K562 (cell line): ENCODE measurements around the gene MEX3A. TPM values are rescaled to one million over a fixed set of nuclear protein-coding genes. Genes with fewer than 3 reads are reported as not detected.

Experiments used
- ARID2 ChIP-seq: fragments of 450-650 bp; IDR thresholded peaks from 2 replicates; pipeline ENCODE4 v1.6.1; 2017; ENCODE audit warnings: antibody characterized with exemption, mild to moderate bottlenecking
- EGR1 ChIP-seq: fragments of 450-650 bp; conservative IDR thresholded peaks from 2 replicates; pipeline ENCODE4 v1.6.1; 2017; ENCODE audit warnings: mild to moderate bottlenecking
- HMBOX1 ChIP-seq: sonication (generic); IDR thresholded peaks from 2 replicates; pipeline ENCODE4 v1.6.1; 2016
- HNRNPH1 ChIP-seq: fragments of 200-400 bp; formaldehyde crosslinking; optimal IDR thresholded peaks from 2 replicates; pipeline ENCODE3; 2017; ENCODE audit warnings: low read depth, mild to moderate bottlenecking, low read length, moderate library complexity
- JUN ChIP-seq, 2 experiments: sonication (generic) in 1 of 2; formaldehyde crosslinking in 1 of 2; IDR thresholded peaks; 2 replicates each; pipeline versions ENCODE4 v1.6.1 to v1.8.0; 2012 to 2022; ENCODE audit warnings: borderline replicate concordance in 2 of 2, mild to moderate bottlenecking in 2 of 2, improper control_type of control experiment in 1 of 2, low read depth in 1 of 2, low read length in 1 of 2, missing genetic modification reagents in 1 of 2
- KLF1 ChIP-seq: fragments of 450-650 bp; IDR thresholded peaks from 2 replicates; pipeline ENCODE4 v1.6.1; 2016; ENCODE audit warnings: missing genetic modification characterization, missing compliant biosample characterization
- NEUROD1 ChIP-seq: fragments of 150-350 bp; IDR thresholded peaks from 2 replicates; pipeline ENCODE4 v1.6.1; 2014; ENCODE audit warnings: borderline replicate concordance, low read length, low read depth; ENCODE audit not compliant: partially characterized antibody
- NR2C2 ChIP-seq, 2 experiments: fragments of 200-800 bp in 1 of 2; sonication (Bioruptor generic) in 1 of 2; sonication (generic) in 1 of 2; formaldehyde crosslinking in 1 of 2; IDR thresholded peaks; 2 replicates each; pipeline versions ENCODE4 v1.6.1 to v1.8.0; 2016 to 2022; ENCODE audit warnings: mild to moderate bottlenecking in 1 of 2, missing compliant biosample characterization in 1 of 2, missing genetic modification characterization in 1 of 2, missing genetic modification reagents in 1 of 2
- PHB ChIP-seq: fragments of 250-450 bp; sonication (Bioruptor Pico); IDR thresholded peaks from 2 replicates; pipeline ENCODE4 v1.5.0; 2021
- SUPT5H ChIP-seq: fragments of 450-650 bp; IDR thresholded peaks from 2 replicates; pipeline ENCODE4 v1.6.1; 2016
- YY1 ChIP-seq, 3 experiments: IDR thresholded peaks; 2 replicates each; pipeline ENCODE4 v1.6.1; 2011; ENCODE audit warnings: low read length in 2 of 3, mild to moderate bottlenecking in 2 of 3, moderate library complexity in 2 of 3, borderline replicate concordance in 1 of 3, control low read depth in 1 of 3, low read depth in 1 of 3; ENCODE audit not compliant: insufficient read depth in 3 of 3, insufficient replicate concordance in 2 of 3, control insufficient read depth in 1 of 3, insufficient read length in 1 of 3; ENCODE audit errors: extremely low read depth in 1 of 3
- ZBED1 ChIP-seq: IDR thresholded peaks from 2 replicates; pipeline ENCODE4 v1.6.1; 2014
- ZNF263 ChIP-seq: sonication (generic); formaldehyde crosslinking; IDR thresholded peaks from 2 replicates; pipeline ENCODE4 v1.8.0; 2022; ENCODE audit warnings: mild to moderate bottlenecking, missing genetic modification reagents, borderline replicate concordance
- ZNF347 ChIP-seq: fragments of 450-650 bp; formaldehyde crosslinking; IDR thresholded peaks from 2 replicates; pipeline ENCODE4 v1.4.0; 2020; ENCODE audit warnings: low read depth, mild to moderate bottlenecking, moderate library complexity
- polyA plus RNA-seq, 8 experiments: library from polyadenylated mRNA; depleted of rRNA in 4 of 8; stranded (reverse) in 5 of 8; unstranded in 3 of 8; fragments of >200 nt; fragmentation: Nextera tagmentation in 2 of 8; fragmentation: Illumina TruSeq in 1 of 8; extraction: Ambion mirVana in 2 of 8; extraction: Trizol in 1 of 8; gene quantifications; 2 replicates each; pipeline versions ENCODE4 v1.2.1 to v1.2.3, GENCODE V29; 2011 to 2014; ENCODE audit warnings: inconsistent platforms in 1 of 8, missing spikeins in 1 of 8
- total RNA-seq, 7 experiments: library from RNA; depleted of rRNA in 6 of 7; stranded (reverse); fragments of >200 nt in 6 of 7; fragmentation: Illumina TruSeq in 2 of 7; extraction: Trizol in 2 of 7; gene quantifications; 2 replicates each; pipeline versions ENCODE4 v1.2.1 to v1.2.3, GENCODE V29; 2011 to 2021; ENCODE audit warnings: low replicate concordance in 1 of 7
- TF ChIP-seq, protein P1 (sequence below), 3 experiments: IDR thresholded peaks in 2 of 3; conservative IDR thresholded peaks in 1 of 3; 2 replicates each; pipeline ENCODE4 v1.5.1; 2011 to 2012; ENCODE audit warnings: low read length in 3 of 3, mild to moderate bottlenecking in 3 of 3, control low read depth in 2 of 3, improper control_type of control experiment in 1 of 3, inconsistent platforms in 1 of 3, low read depth in 1 of 3, mixed read lengths in 1 of 3, moderate library complexity in 1 of 3; ENCODE audit not compliant: insufficient read depth in 2 of 3
- TF ChIP-seq, protein P2 (sequence below), 2 experiments: fragments of 450-650 bp; IDR thresholded peaks; 2 replicates each; pipeline ENCODE4 v1.6.1; 2016

The MEX3A gene
- total and polyA plus RNA-seq, 9 of the 15 experiments (the other 6 are each of a cell fraction or from before 2014, with no cell fraction given): 0.36 to 13.7 (median 5.2) TPM

DNA sequence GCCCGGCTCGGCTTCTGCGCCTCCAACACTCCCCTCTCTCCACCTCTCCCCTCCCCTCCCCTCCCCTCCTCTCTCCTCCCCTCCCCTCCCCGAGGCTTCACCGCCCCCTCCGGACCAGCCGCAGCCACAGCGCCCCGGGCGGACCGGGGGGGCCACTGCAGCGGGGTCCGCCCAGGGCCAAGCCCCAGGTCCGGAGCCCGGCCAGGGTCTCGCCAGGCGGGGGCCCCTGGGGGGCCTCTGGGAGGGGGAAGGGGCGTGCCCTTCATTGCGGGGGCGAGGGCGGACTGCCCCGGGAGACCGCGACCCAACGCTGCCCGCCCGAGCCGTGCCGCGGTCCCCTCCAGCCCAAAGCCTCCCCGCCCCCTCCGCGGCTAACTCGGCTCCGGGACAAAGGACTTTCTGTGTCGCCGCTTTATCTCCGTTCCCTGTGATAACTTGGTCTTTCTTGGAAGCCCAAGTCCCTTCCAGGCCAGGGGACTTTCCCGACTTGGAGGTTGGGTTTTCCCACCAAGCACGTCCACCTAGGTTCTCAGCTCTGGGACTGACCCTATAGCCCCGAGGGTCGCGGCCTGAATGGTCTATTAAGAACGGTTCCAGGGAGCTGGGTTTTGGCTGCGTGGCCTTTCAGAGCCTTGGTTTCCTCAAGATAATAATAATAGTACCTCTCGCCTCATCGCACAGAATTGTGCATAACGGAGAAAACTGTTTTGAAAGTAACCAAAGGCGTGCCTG lies 28.3 kb downstream of the MEX3A start, which contains the start of gene UBQLN4 (continued):
- TF ChIP-seq, protein P1, sequence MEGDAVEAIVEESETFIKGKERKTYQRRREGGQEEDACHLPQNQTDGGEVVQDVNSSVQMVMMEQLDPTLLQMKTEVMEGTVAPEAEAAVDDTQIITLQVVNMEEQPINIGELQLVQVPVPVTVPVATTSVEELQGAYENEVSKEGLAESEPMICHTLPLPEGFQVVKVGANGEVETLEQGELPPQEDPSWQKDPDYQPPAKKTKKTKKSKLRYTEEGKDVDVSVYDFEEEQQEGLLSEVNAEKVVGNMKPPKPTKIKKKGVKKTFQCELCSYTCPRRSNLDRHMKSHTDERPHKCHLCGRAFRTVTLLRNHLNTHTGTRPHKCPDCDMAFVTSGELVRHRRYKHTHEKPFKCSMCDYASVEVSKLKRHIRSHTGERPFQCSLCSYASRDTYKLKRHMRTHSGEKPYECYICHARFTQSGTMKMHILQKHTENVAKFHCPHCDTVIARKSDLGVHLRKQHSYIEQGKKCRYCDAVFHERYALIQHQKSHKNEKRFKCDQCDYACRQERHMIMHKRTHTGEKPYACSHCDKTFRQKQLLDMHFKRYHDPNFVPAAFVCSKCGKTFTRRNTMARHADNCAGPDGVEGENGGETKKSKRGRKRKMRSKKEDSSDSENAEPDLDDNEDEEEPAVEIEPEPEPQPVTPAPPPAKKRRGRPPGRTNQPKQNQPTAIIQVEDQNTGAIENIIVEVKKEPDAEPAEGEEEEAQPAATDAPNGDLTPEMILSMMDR (IDR thresholded peaks at IDR 0.05 in 2 of 3, conservative IDR thresholded peaks at IDR 0.05 in 1 of 3; ENCODE audit: insufficient read depth in 2 of 3, low read depth in 1 of 3, low read length in 3 of 3): peak; percentile 48 to 78 (median 64); a peak in 5 of 6 replicates
- TF ChIP-seq ARID2: no peak
- TF ChIP-seq NR2C2 (CRISPR knock-in tag; IDR thresholded peaks at IDR 0.05): no peak
- no peak for TF ChIP-seq NR2C2 (tag; IDR thresholded peaks at IDR 0.05)
- TF ChIP-seq EGR1: peak; percentile 83
- TF ChIP-seq HNRNPH1: no peak
- peak in 1 of 3 experiments; percentile 5 for TF ChIP-seq YY1 (IDR thresholded peaks at IDR 0.05; ENCODE audit: borderline replicate concordance in 1 of 3, control insufficient read depth in 1 of 3, extremely low read depth in 1 of 3, insufficient read depth in 3 of 3, insufficient read length in 1 of 3, insufficient replicate concordance in 2 of 3, low read depth in 1 of 3, low read length in 2 of 3)
- no peak for TF ChIP-seq ZNF347 (CRISPR knock-in tag)
- TF ChIP-seq JUN (IDR thresholded peaks at IDR 0.05; ENCODE audit: borderline replicate concordance, low read depth, low read length): no peak
- TF ChIP-seq JUN (CRISPR knock-in tag; IDR thresholded peaks at IDR 0.05; ENCODE audit: borderline replicate concordance): no peak
- TF ChIP-seq HMBOX1: no peak
- TF ChIP-seq ZBED1: no peak
- no peak for TF ChIP-seq KLF1 (tag)
- no peak for TF ChIP-seq PHB
- TF ChIP-seq, protein P2, sequence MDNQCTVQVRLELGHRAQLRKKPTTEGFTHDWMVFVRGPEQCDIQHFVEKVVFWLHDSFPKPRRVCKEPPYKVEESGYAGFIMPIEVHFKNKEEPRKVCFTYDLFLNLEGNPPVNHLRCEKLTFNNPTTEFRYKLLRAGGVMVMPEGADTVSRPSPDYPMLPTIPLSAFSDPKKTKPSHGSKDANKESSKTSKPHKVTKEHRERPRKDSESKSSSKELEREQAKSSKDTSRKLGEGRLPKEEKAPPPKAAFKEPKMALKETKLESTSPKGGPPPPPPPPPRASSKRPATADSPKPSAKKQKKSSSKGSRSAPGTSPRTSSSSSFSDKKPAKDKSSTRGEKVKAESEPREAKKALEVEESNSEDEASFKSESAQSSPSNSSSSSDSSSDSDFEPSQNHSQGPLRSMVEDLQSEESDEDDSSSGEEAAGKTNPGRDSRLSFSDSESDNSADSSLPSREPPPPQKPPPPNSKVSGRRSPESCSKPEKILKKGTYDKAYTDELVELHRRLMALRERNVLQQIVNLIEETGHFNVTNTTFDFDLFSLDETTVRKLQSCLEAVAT (IDR thresholded peaks at IDR 0.05): no peak
- 0 out of 2 replicates have a peak, but pooled peaks have one; percentile 1 for TF ChIP-seq SUPT5H
- TF ChIP-seq ZNF263 (CRISPR knock-in tag): no peak
- TF ChIP-seq NEUROD1: no peak
